WTC11 (cell line): Measurements from ENCODE around the gene NMU. TPM values are rescaled to one million over a fixed set of nuclear protein-coding genes. Genes with fewer than 3 reads are reported as not detected.

ENCODE experiments used
- ATAC-seq: fragments of 200-7000 bp; cut with Tn5 transposase; 2 replicates; pipeline ENCODE4 v1.10.0; 2021; ENCODE audit warnings: mild to moderate bottlenecking, moderate library complexity
- CTCF ChIA-PET: fragments of 300-600 bp; sonication (Branson Sonifier 250); formaldehyde crosslinking; loops from one replicate; lab custom pipeline; 2021; ENCODE audit warnings: antibody characterized with exemption; lab: Charles Lee
- POLR2A ChIA-PET: fragments of 350-600 bp; sonication (Branson Sonifier 250); formaldehyde crosslinking; loops from one replicate; lab custom pipeline; 2021; ENCODE audit warnings: antibody characterized with exemption; lab: Charles Lee
- DNase-seq: peaks from one replicate; pipeline ENCODE4 v3.0.0; 2021; ENCODE audit warnings: low spot score
- H3K27ac Mint-ChIP-seq: 2 replicates; pipeline ENCODE4 v1.8.0; 2021; ENCODE audit warnings: mixed read lengths
- H3K27me3 Mint-ChIP-seq: 2 replicates; pipeline ENCODE4 v1.8.0; 2021; ENCODE audit warnings: low read depth, mild to moderate bottlenecking, moderate library complexity, mixed read lengths
- H3K36me3 Mint-ChIP-seq: 2 replicates; pipeline ENCODE4 v1.8.0; 2021; ENCODE audit warnings: mixed read lengths
- H3K4me1 Mint-ChIP-seq: 2 replicates; pipeline ENCODE4 v1.8.0; 2022; ENCODE audit warnings: mixed read lengths
- H3K4me3 Mint-ChIP-seq: 2 replicates; pipeline ENCODE4 v1.8.0; 2021; ENCODE audit warnings: mild to moderate bottlenecking, moderate library complexity, mixed read lengths
- H3K9me3 Mint-ChIP-seq: 2 replicates; pipeline ENCODE4 v1.8.0; 2021; ENCODE audit warnings: mixed read lengths
- ATF1 ChIP-seq: sonication (generic); formaldehyde crosslinking; IDR thresholded peaks from 2 replicates; pipeline ENCODE4 v1.8.1; 2023; ENCODE audit warnings: mild to moderate bottlenecking, moderate library complexity, missing genetic modification reagents
- CTCF ChIP-seq: fragments of 200-600 bp; IDR thresholded peaks from 2 replicates; pipeline ENCODE4 v1.8.0; 2022; ENCODE audit warnings: antibody characterized with exemption
- E2F4 ChIP-seq: sonication (generic); formaldehyde crosslinking; IDR thresholded peaks from 2 replicates; pipeline ENCODE4 v1.8.1; 2022; ENCODE audit warnings: low read depth, mild to moderate bottlenecking, moderate library complexity, missing genetic modification reagents, borderline replicate concordance
- ERG ChIP-seq: fragments of 250-450 bp; sonication (Bioruptor Pico); IDR thresholded peaks from 2 replicates; pipeline ENCODE4 v1.8.0; 2021; ENCODE audit warnings: mild to moderate bottlenecking
- GTF2I ChIP-seq: fragments of 250-450 bp; sonication (Bioruptor Pico); conservative IDR thresholded peaks from 2 replicates; pipeline ENCODE4 v1.4.0; 2021; ENCODE audit warnings: mild to moderate bottlenecking
- NFE2L1 ChIP-seq: sonication (generic); formaldehyde crosslinking; IDR thresholded peaks from 2 replicates; pipeline ENCODE4 v1.8.1; 2023; ENCODE audit warnings: missing genetic modification reagents
- NR1H2 ChIP-seq: sonication (generic); formaldehyde crosslinking; IDR thresholded peaks from 2 replicates; pipeline ENCODE4 v1.9.0; 2021; ENCODE audit warnings: mild to moderate bottlenecking, moderate library complexity, missing genetic modification reagents
- NR2C2 ChIP-seq: sonication (generic); formaldehyde crosslinking; IDR thresholded peaks from 2 replicates; pipeline ENCODE4 v1.8.0; 2022; ENCODE audit warnings: mild to moderate bottlenecking, missing genetic modification reagents
- STAT6 ChIP-seq: sonication (generic); formaldehyde crosslinking; conservative IDR thresholded peaks from 2 replicates; pipeline ENCODE4 v1.8.1; 2023; ENCODE audit warnings: mild to moderate bottlenecking, low read depth, missing genetic modification reagents, moderate library complexity
- TEAD1 ChIP-seq: sonication (generic); formaldehyde crosslinking; IDR thresholded peaks from 2 replicates; pipeline ENCODE4 v1.8.0; 2022; ENCODE audit warnings: mild to moderate bottlenecking, missing genetic modification reagents
- ZBTB43 ChIP-seq: sonication (generic); formaldehyde crosslinking; IDR thresholded peaks from 2 replicates; pipeline ENCODE4 v1.8.1; 2023; ENCODE audit warnings: mild to moderate bottlenecking, missing genetic modification reagents
- ZMAT4 ChIP-seq: fragments of 250-450 bp; sonication (Bioruptor Pico); IDR thresholded peaks from 2 replicates; pipeline ENCODE4 v1.9.0; 2021; ENCODE audit warnings: mild to moderate bottlenecking
- ZNF138 ChIP-seq: sonication (generic); formaldehyde crosslinking; conservative IDR thresholded peaks from 2 replicates; pipeline ENCODE4 v1.8.1; 2022; ENCODE audit warnings: mild to moderate bottlenecking, moderate library complexity, missing genetic modification reagents
- ZNF396 ChIP-seq: fragments of 250-450 bp; sonication (Bioruptor Pico); IDR thresholded peaks from 2 replicates; pipeline ENCODE4 v1.8.0; 2021; ENCODE audit warnings: mild to moderate bottlenecking, moderate library complexity, borderline replicate concordance
- total RNA-seq: library from RNA; stranded (reverse); gene quantifications from 3 replicates; pipeline ENCODE4 v1.2.3, GENCODE V29; 2021
- TF ChIP-seq, protein P1 (sequence below): fragments of 250-450 bp; sonication (Bioruptor Pico); IDR thresholded peaks from 2 replicates; pipeline ENCODE4 v1.9.0; 2021; ENCODE audit warnings: moderate library complexity, mild to moderate bottlenecking, inconsistent platforms, borderline replicate concordance
- TF ChIP-seq, protein P2 (sequence below): sonication (generic); formaldehyde crosslinking; IDR thresholded peaks from 2 replicates; pipeline ENCODE4 v1.8.0; 2023; ENCODE audit warnings: missing genetic modification reagents
- TF ChIP-seq, protein P3 (sequence below): sonication (generic); formaldehyde crosslinking; IDR thresholded peaks from 2 replicates; pipeline ENCODE4 v1.8.1; 2022; ENCODE audit warnings: mild to moderate bottlenecking, missing genetic modification reagents, moderate library complexity, borderline replicate concordance
- TF ChIP-seq, protein P4 (sequence below): sonication (generic); formaldehyde crosslinking; IDR thresholded peaks from 2 replicates; pipeline ENCODE4 v1.8.0; 2022; ENCODE audit warnings: mild to moderate bottlenecking, missing genetic modification reagents

NMU gene
- total RNA-seq, 1 experiment from 2014 or later, result 43.7 TPM

DNA sequence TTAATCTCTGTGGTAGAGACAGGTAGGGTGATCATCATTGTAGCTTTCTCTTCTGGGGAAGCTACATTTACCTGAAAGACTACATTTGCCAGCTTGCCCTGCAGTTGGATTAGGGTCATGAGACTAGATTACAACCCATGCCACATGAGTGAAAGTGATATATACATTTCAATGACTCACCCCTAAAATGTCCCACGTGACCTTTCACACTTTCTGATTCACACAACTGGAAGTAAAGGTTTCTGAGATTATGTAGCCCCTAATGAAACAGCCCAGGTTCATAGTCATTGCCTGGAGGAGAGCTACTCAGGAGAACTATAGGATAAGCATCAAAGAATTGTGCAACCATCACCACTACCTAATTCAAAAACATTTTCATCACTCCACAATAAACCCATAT is 61.8 kb downstream of the NMU start (continued):
- TF ChIP-seq, protein P1, sequence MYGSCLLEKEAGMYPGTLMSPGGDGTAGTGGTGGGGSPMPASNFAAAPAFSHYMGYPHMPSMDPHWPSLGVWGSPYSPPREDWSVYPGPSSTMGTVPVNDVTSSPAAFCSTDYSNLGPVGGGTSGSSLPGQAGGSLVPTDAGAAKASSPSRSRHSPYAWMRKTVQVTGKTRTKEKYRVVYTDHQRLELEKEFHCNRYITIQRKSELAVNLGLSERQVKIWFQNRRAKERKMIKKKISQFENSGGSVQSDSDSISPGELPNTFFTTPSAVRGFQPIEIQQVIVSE (CRISPR knock-in tag), result no peak
- TF ChIP-seq, protein P2, sequence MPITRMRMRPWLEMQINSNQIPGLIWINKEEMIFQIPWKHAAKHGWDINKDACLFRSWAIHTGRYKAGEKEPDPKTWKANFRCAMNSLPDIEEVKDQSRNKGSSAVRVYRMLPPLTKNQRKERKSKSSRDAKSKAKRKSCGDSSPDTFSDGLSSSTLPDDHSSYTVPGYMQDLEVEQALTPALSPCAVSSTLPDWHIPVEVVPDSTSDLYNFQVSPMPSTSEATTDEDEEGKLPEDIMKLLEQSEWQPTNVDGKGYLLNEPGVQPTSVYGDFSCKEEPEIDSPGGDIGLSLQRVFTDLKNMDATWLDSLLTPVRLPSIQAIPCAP (CRISPR knock-in tag), result no peak
- TF ChIP-seq NR2C2 (CRISPR knock-in tag), result no peak
- TF ChIP-seq ZBTB43, result no peak
- no peak for TF ChIP-seq ATF1 (CRISPR knock-in tag)
- TF ChIP-seq GTF2I (CRISPR knock-in tag), result no peak
- TF ChIP-seq ZNF138 (CRISPR knock-in tag), result no peak
- no peak for TF ChIP-seq TEAD1 (CRISPR knock-in tag)

- DNase-seq, result no peak
- POLR2A ChIA-PET, result no interaction called here
- H3K4me1 Mint-ChIP-seq, result 0 out of 2 replicates have a peak, but pooled peaks cover 5% of the 10 kb centered on the region
- H3K4me3 Mint-ChIP-seq, result no peak overlapping the region
- CTCF ChIA-PET, result no interaction called here
- ATAC-seq, result no peak
- no peaks in the 10 kb centered on the region for H3K27me3 Mint-ChIP-seq
- no peak overlapping the region for H3K27ac Mint-ChIP-seq
- H3K9me3 Mint-ChIP-seq, result peaks cover 40% of the 10 kb centered on the region
- peaks cover 36% of the 10 kb centered on the region for H3K36me3 Mint-ChIP-seq
- no peak for TF ChIP-seq CTCF
- no peak for TF ChIP-seq NR1H2 (CRISPR knock-in tag)
- TF ChIP-seq, protein P2 (CRISPR knock-in tag), result no peak
- TF ChIP-seq, protein P3, sequence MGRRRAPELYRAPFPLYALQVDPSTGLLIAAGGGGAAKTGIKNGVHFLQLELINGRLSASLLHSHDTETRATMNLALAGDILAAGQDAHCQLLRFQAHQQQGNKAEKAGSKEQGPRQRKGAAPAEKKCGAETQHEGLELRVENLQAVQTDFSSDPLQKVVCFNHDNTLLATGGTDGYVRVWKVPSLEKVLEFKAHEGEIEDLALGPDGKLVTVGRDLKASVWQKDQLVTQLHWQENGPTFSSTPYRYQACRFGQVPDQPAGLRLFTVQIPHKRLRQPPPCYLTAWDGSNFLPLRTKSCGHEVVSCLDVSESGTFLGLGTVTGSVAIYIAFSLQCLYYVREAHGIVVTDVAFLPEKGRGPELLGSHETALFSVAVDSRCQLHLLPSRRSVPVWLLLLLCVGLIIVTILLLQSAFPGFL, result no peak
- TF ChIP-seq ZNF396 (CRISPR knock-in tag), result no peak
Measured at GRCh38 chr4:55571806-55572205, 64.3 kb downstream of the NMU start.

DNA sequence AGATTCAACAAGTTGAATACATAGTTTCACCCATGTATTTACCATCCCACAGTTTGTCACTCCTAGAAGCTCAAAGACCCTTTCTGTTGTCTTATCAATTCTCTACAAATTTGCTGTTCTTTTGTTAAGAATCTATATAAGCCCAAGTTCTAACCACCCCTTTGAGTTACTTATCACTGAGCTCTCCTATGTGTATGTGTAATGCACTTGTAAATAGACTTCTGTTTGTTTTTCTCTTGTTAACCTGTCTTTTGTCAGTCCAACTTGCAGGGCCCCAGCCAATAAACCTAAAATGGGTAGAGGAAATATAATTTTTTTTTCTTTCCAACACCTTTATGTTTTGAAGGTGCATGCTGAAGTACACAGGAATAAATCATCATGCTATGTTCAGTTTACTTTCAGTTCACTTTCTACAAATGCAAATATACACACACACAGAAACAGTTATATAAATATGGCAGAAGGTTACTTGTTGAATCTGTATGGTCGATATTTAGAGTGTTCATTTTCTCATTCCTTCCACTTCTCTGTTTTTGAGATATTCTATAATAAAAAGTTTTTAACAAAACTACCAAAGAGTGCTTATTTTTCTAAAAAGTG is 67.1 kb downstream of the NMU start:
- ChIA-PET CTCF (no interaction called here), POLR2A (no interaction called here)
- peaks cover 9% of the 10 kb centered on the region for H3K4me1 Mint-ChIP-seq
- DNase-seq (no peak), ATAC-seq (no peak)
- H3K27me3 Mint-ChIP-seq, result no peaks in the 10 kb centered on the region
- H3K4me3 Mint-ChIP-seq, result no peak overlapping the region
- H3K9me3 Mint-ChIP-seq, result peaks cover 20% of the 10 kb centered on the region
- no peak for TF ChIP-seq ZBTB43
- TF ChIP-seq E2F4 (CRISPR knock-in tag), result no peak
- no peak for TF ChIP-seq NFE2L1 (CRISPR knock-in tag)
- TF ChIP-seq ERG (CRISPR knock-in tag), result no peak
- no peak for TF ChIP-seq ATF1 (CRISPR knock-in tag)
- TF ChIP-seq ZMAT4, result no peak
- no peak for TF ChIP-seq STAT6 (CRISPR knock-in tag)
- TF ChIP-seq, protein P4, sequence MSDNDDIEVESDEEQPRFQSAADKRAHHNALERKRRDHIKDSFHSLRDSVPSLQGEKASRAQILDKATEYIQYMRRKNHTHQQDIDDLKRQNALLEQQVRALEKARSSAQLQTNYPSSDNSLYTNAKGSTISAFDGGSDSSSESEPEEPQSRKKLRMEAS (CRISPR knock-in tag), result no peak
- peaks cover 19% of the 10 kb centered on the region for H3K36me3 Mint-ChIP-seq
- no peak overlapping the region for H3K27ac Mint-ChIP-seq
